ENCODE measurements around the gene BLOC1S2.

DNA sequence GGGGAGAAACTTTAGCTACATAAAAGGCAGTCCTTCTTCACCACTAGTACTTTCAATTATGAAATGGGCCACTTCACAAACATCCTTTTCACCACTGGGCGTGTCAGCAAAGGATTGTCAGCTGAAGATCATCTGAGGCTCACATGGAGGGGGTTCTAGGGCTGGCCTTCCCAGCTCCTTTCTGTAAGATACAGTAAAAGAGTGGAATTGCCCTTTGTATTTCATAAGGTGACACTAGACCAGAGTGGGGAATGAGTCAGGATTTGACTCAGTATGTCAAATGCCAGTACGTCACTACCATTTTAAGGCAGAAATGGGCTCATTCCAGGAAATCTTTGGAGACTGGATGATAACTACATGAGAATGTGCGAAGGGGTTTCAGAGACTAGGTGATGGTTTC, 21.2 kb upstream of the BLOC1S2 start:
- TF ChIP-seq NR2C2 (CRISPR knock-in tag; IDR thresholded peaks at IDR 0.05) = no peak
- TF ChIP-seq, protein P1, sequence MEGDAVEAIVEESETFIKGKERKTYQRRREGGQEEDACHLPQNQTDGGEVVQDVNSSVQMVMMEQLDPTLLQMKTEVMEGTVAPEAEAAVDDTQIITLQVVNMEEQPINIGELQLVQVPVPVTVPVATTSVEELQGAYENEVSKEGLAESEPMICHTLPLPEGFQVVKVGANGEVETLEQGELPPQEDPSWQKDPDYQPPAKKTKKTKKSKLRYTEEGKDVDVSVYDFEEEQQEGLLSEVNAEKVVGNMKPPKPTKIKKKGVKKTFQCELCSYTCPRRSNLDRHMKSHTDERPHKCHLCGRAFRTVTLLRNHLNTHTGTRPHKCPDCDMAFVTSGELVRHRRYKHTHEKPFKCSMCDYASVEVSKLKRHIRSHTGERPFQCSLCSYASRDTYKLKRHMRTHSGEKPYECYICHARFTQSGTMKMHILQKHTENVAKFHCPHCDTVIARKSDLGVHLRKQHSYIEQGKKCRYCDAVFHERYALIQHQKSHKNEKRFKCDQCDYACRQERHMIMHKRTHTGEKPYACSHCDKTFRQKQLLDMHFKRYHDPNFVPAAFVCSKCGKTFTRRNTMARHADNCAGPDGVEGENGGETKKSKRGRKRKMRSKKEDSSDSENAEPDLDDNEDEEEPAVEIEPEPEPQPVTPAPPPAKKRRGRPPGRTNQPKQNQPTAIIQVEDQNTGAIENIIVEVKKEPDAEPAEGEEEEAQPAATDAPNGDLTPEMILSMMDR (IDR thresholded peaks at IDR 0.05) = no peak
